Thyroid gland (tissue), 4 donors: Measurements from ENCODE around the gene ROBO4. TPM values are rescaled to one million over a fixed set of nuclear protein-coding genes. Genes with fewer than 3 reads are reported as not detected.

Experiments used
- DNase-seq, 2 donors: peaks; one replicate each; pipeline ENCODE4 v3.0.0-alpha.2; 2019
- H3K27ac ChIP-seq, 3 donors: fragments of 200-600 bp; sonication (generic); 1 replicate in 2 of 3; 2 replicates in 1 of 3; pipeline ENCODE4 v1.5.1; 2016 to 2019; ENCODE audit warnings: mild to moderate bottlenecking in 1 of 3, moderate library complexity in 1 of 3
- H3K27me3 ChIP-seq: fragments of 200-600 bp; sonication (generic); one replicate; pipeline ENCODE4 v1.5.1; 2019
- H3K36me3 ChIP-seq, 2 donors: fragments of 200-600 bp; sonication (generic); one replicate each; pipeline ENCODE4 v1.5.1; 2016 to 2019
- H3K4me1 ChIP-seq, 2 donors: fragments of 200-600 bp; sonication (generic); one replicate each; pipeline ENCODE4 v1.5.1; 2017 to 2019
- H3K4me3 ChIP-seq, 3 donors: fragments of 200-600 bp; sonication (generic); replicated peaks in 1 of 3; 1 replicate in 2 of 3; 2 replicates in 1 of 3; pipeline ENCODE4 v1.5.1; 2016; ENCODE audit warnings: mild to moderate bottlenecking in 1 of 3
- H3K9me3 ChIP-seq: fragments of 200-600 bp; sonication (generic); one replicate; pipeline ENCODE4 v1.5.1; 2017
- POLR2A ChIP-seq, 2 donors: fragments of 450-650 bp; IDR thresholded peaks; one replicate each; pipeline ENCODE4 v1.6.1; 2017; ENCODE audit warnings: antibody characterized with exemption in 2 of 2, mild to moderate bottlenecking in 2 of 2, moderate library complexity in 1 of 2
- WGBS, 2 donors: methylation state at CpG; one replicate each; pipeline ENCODE4 v1.1.5; 2017; 5-methylcytosine and 5-hydroxymethylcytosine counted together
- intact Hi-C: fragments of 100-400 bp; cut with DNase I; formaldehyde crosslinking; loops from one replicate; pipeline ENCODE4 v1.15.1; 2023
- total RNA-seq, 4 donors: library from RNA; depleted of rRNA; stranded (reverse); fragments of >200 nt; gene quantifications; one replicate each; pipeline ENCODE4 v1.2.3, GENCODE V29; 2016
- TF ChIP-seq, protein P1 (sequence below), 6 experiments: fragments of 200-600 bp in 3 of 6; fragments of 450-650 bp in 3 of 6; sonication (generic) in 3 of 6; IDR thresholded peaks; one replicate each; pipeline ENCODE4 v1.5.1; 2016 to 2019; ENCODE audit warnings: antibody characterized with exemption in 6 of 6, mild to moderate bottlenecking in 2 of 6, inconsistent platforms in 1 of 6, moderate library complexity in 1 of 6

ROBO4 gene
- total RNA-seq, 4 donors from 2014 or later: 12.3 to 47.6 (median 32.6) TPM

- 57 to 90% methylated on average over 5 to 9 of the region's 9 CpGs for WGBS, 2 donors
- intact Hi-C loops: no loop called here
- Histone ChIP-seq H3K27me3 (no peaks in the 10 kb centered on the region), H3K27ac (peak overlapping the region; percentile 63 to 80 (median 67)), H3K4me1 (peaks cover 0 to 20% of the 10 kb centered on the region in 2 donors), H3K9me3 (no peaks in the 10 kb centered on the region), H3K36me3 (no peaks in the 10 kb centered on the region), H3K4me3 (peak overlapping the region in 1 of 3 donors; percentile 19)
- no peak for DNase-seq
- no peak for TF ChIP-seq POLR2A (IDR thresholded peaks at IDR 0.05)
These were observed 759 bp downstream of the ROBO4 start for GRCh38 chr11:124896821-124897391.

DNA sequence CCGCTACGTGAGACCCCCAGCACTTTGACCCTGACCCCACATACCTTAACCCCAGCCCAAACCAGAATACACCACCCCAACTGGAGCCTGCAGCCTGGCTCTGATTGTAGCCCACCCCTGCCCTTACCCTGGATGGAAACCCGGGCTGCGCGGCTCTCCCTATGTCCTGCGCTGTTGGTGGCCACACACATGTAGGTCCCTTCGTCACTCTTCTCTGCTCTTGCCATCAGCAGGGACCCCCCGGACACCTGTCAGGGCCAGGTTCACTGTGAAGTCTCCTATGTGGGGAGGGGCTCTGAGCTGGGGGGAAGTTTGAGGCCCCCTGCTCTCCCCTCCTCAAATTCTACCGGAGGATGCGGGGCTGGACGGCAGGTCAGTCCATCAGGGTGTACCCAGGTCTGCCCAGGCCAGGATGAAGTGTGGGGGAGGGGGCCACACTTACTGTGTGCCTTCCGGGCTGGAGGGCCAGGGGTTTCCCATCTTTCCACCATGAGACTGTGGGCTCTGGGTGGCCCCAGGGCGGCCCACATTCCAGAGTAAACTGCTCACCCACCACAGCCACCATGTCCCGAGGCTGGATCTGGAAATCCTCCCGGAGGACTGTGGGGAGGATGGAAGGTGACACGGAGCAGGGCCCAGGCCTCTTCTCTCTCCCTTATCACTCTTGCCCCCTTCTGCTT, 1.5 kb downstream of the ROBO4 start:
- 78 to 81% methylated on average over 16 of the region's 16 CpGs for WGBS, 2 donors
- H3K4me3 ChIP-seq: peak overlapping the region in 1 of 3 donors; percentile 19
- H3K36me3 ChIP-seq: no peaks in the 10 kb centered on the region
- no peak for DNase-seq
- no peaks in the 10 kb centered on the region for H3K9me3 ChIP-seq
- no peak for TF ChIP-seq POLR2A (IDR thresholded peaks at IDR 0.05)
- TF ChIP-seq, protein P1, sequence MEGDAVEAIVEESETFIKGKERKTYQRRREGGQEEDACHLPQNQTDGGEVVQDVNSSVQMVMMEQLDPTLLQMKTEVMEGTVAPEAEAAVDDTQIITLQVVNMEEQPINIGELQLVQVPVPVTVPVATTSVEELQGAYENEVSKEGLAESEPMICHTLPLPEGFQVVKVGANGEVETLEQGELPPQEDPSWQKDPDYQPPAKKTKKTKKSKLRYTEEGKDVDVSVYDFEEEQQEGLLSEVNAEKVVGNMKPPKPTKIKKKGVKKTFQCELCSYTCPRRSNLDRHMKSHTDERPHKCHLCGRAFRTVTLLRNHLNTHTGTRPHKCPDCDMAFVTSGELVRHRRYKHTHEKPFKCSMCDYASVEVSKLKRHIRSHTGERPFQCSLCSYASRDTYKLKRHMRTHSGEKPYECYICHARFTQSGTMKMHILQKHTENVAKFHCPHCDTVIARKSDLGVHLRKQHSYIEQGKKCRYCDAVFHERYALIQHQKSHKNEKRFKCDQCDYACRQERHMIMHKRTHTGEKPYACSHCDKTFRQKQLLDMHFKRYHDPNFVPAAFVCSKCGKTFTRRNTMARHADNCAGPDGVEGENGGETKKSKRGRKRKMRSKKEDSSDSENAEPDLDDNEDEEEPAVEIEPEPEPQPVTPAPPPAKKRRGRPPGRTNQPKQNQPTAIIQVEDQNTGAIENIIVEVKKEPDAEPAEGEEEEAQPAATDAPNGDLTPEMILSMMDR (IDR thresholded peaks at IDR 0.05): no peak
- peak overlapping the region; percentile 63 to 80 (median 67) for H3K27ac ChIP-seq
- intact Hi-C loops: no loop called here
- no peaks in the 10 kb centered on the region for H3K27me3 ChIP-seq
- H3K4me1 ChIP-seq: peaks cover 0 to 22% of the 10 kb centered on the region in 2 donors

DNA sequence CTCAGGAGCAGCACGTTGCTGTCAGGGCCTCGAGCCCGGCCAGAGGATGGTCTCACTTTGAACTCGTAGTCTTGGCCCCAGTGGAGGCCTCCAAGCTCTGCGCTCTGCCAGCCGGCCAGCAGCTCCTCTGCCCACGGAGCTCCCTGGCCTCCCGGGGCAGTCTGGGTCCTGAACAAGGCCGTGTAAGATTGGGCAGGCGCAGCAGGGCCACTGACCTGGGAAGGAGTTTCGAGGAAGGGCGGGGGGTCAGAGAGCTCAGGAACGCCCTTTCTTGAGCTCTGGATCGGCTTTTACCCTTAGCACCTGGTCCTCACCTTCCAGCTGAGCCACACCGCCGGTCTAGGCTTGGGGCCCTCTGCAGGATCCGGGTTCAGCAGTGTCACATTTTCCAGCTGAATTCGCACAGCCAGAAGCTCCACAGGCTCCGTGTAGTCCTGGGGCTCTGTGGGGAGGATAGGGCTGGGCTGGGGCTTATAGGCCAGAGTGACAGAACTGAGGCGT, 2.1 kb downstream of the ROBO4 start:
- no peak for TF ChIP-seq POLR2A (IDR thresholded peaks at IDR 0.05)
- TF ChIP-seq, protein P1 (IDR thresholded peaks at IDR 0.05): no peak
- Histone ChIP-seq H3K4me1 (peaks cover 0 to 27% of the 10 kb centered on the region in 2 donors), H3K36me3 (no peaks in the 10 kb centered on the region), H3K4me3 (no peak overlapping the region), H3K27me3 (no peaks in the 10 kb centered on the region), H3K27ac (peak overlapping the region in 2 of 3 donors; percentile 67 to 80), H3K9me3 (no peaks in the 10 kb centered on the region)
- DNase-seq: no peak
- 86 to 87% methylated on average over 7 to 20 of the region's 20 CpGs for WGBS, 2 donors
- intact Hi-C loops: no loop called here

GRCh38 chr11:124894606-124895430, 2.8 kb downstream of the ROBO4 start:
- Histone ChIP-seq H3K36me3 (no peaks in the 10 kb centered on the region), H3K9me3 (no peaks in the 10 kb centered on the region), H3K4me1 (peaks cover 0 to 25% of the 10 kb centered on the region in 2 donors), H3K27ac (peak overlapping the region in 2 of 3 donors; percentile 67 to 80), H3K27me3 (no peaks in the 10 kb centered on the region), H3K4me3 (no peak overlapping the region)
- intact Hi-C loops: no loop called here
- DNase-seq: no peak
- WGBS, 2 donors: 73 to 86% methylated on average over 4 of the region's 4 CpGs
- no peak for TF ChIP-seq POLR2A (IDR thresholded peaks at IDR 0.05)
- TF ChIP-seq, protein P1 (IDR thresholded peaks at IDR 0.05): no peak

DNA sequence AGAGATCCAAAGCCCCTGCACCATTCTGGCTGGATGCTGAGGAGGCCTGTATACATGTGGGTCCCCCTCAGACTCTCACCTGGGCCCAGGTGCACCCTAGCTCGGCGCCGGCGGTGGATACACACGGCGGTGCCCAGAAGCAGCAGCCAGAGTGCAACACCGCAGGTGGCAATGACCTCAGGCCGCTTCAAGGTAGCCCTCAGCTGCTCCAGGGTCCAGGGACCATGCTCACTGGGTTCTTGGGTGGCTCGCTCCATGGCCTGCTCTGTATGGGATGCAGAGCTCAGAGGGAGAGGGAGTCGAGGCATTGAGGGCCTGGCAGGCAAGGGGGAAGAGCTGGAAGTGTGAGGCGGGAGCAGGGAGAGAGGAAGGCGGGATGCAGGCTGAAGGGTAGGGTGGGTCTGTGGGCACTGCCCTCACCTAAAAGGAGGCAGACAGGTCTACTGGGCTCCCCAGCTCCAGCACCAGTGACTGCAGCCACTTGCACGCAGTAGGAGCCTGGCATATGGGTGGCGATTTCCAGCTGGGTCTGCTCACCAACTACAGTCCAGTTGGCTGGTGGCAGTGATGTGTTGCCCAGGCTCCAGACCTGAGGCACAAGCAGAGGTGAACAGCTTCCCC, 3.8 kb downstream of the ROBO4 start:
- DNase-seq: no peak
- TF ChIP-seq POLR2A (IDR thresholded peaks at IDR 0.05): no peak
- TF ChIP-seq, protein P1 (IDR thresholded peaks at IDR 0.05): no peak
- WGBS, 2 donors: 81 to 90% methylated on average over 9 to 14 of the region's 14 CpGs
- intact Hi-C loops: no loop called here
- Histone ChIP-seq H3K4me3 (no peak overlapping the region), H3K27me3 (no peaks in the 10 kb centered on the region), H3K36me3 (no peaks in the 10 kb centered on the region), H3K27ac (peak overlapping the region in 1 of 3 donors; percentile 6), H3K4me1 (peaks cover 0 to 18% of the 10 kb centered on the region in 2 donors), H3K9me3 (no peaks in the 10 kb centered on the region)
